ENCODE data around the gene GLIS1. TPM values are rescaled to one million over a fixed set of nuclear protein-coding genes. Genes with fewer than 3 reads are reported as not detected.

The GLIS1 gene
- total and polyA plus RNA-seq, 2 experiments from 2014 or later: 0.26 to 0.31 TPM

- TF ChIP-seq ZNF462 (CRISPR knock-in tag; IDR thresholded peaks at IDR 0.05) (no peak), REST (IDR thresholded peaks at IDR 0.05; ENCODE audit: unreplicated experiment) (no peak), NANOG (IDR thresholded peaks at IDR 0.05; ENCODE audit: borderline replicate concordance) (no peak), POLR2AphosphoS5 (IDR thresholded peaks at IDR 0.05; ENCODE audit: low read depth) (no peak), ZNF331 (CRISPR knock-in tag; IDR thresholded peaks at IDR 0.05; ENCODE audit: low read depth) (no peak)
Measured at GRCh38 chr1:53559854-53560580, 178.9 kb downstream of the GLIS1 start (continued).

All from GM23338 (cell line).